Measurements from ENCODE around the gene PHLDB2. TPM values are rescaled to one million over a fixed set of nuclear protein-coding genes. Genes with fewer than 3 reads are reported as not detected.

Gene PHLDB2
- total RNA-seq, 4 donors from 2014 or later, result 56.9 to 108 (median 68.7) TPM

GRCh38 chr3:112010636-112011035, 151.6 kb downstream of the PHLDB2 start:
- Histone ChIP-seq H3K4me3 (no peak overlapping the region), H3K27ac (no peak overlapping the region), H3K27me3 (no peaks in the 10 kb centered on the region), H3K4me1 (no peaks in the 10 kb centered on the region), H3K36me3 (no peaks in the 10 kb centered on the region), H3K9me3 (no peaks in the 10 kb centered on the region)
- DNase-seq, result no peak
- intact Hi-C loops (cut with DNase I; ENCODE audit: low total_unique reads), result no loop called here
- no peak for TF ChIP-seq CTCF (IDR thresholded peaks at IDR 0.05)
- no peak for TF ChIP-seq POLR2A (IDR thresholded peaks at IDR 0.05)

GRCh38 chr3:112011376-112011940, 152.4 kb downstream of the PHLDB2 start:
- no peaks in the 10 kb centered on the region for H3K27me3 ChIP-seq
- intact Hi-C loops (cut with DNase I; ENCODE audit: low total_unique reads), result no loop called here
- H3K4me3 ChIP-seq, result no peak overlapping the region
- H3K9me3 ChIP-seq, result no peaks in the 10 kb centered on the region
- H3K27ac ChIP-seq, result no peak overlapping the region
- H3K4me1 ChIP-seq, result no peaks in the 10 kb centered on the region
- DNase-seq, result no peak
- no peaks in the 10 kb centered on the region for H3K36me3 ChIP-seq
- TF ChIP-seq POLR2A (IDR thresholded peaks at IDR 0.05), result no peak
- TF ChIP-seq CTCF (IDR thresholded peaks at IDR 0.05), result no peak

- intact Hi-C loops (cut with DNase I; ENCODE audit: low total_unique reads), result no loop called here
- H3K27ac ChIP-seq, result no peak overlapping the region
- H3K9me3 ChIP-seq, result no peaks in the 10 kb centered on the region
- DNase-seq, result no peak
- H3K27me3 ChIP-seq, result no peaks in the 10 kb centered on the region
- no peak overlapping the region for H3K4me3 ChIP-seq
- TF ChIP-seq CTCF (IDR thresholded peaks at IDR 0.05) (no peak), POLR2A (IDR thresholded peaks at IDR 0.05) (no peak)
- H3K4me1 ChIP-seq, result no peaks in the 10 kb centered on the region
- no peaks in the 10 kb centered on the region for H3K36me3 ChIP-seq
These were observed 153.3 kb downstream of the PHLDB2 start for GRCh38 chr3:112012205-112012992.

GRCh38 chr3:112013058-112013783, 154.2 kb downstream of the PHLDB2 start:
- TF ChIP-seq POLR2A (IDR thresholded peaks at IDR 0.05) (no peak), CTCF (IDR thresholded peaks at IDR 0.05) (peak; percentile 56 to 74 (median 60))
- intact Hi-C loops (cut with DNase I; ENCODE audit: low total_unique reads), result no loop called here
- Histone ChIP-seq H3K27ac (no peak overlapping the region), H3K27me3 (no peaks in the 10 kb centered on the region), H3K36me3 (no peaks in the 10 kb centered on the region), H3K4me1 (no peaks in the 10 kb centered on the region), H3K4me3 (no peak overlapping the region), H3K9me3 (no peaks in the 10 kb centered on the region)
- peak; percentile 51 to 57 for DNase-seq

GRCh38 chr3:112013784-112014143, 154.7 kb downstream of the PHLDB2 start:
- Histone ChIP-seq H3K27me3 (no peaks in the 10 kb centered on the region), H3K4me3 (no peak overlapping the region), H3K27ac (no peak overlapping the region), H3K36me3 (no peaks in the 10 kb centered on the region), H3K4me1 (no peaks in the 10 kb centered on the region), H3K9me3 (no peaks in the 10 kb centered on the region)
- no peak for TF ChIP-seq POLR2A (IDR thresholded peaks at IDR 0.05)
- intact Hi-C loops (cut with DNase I; ENCODE audit: low total_unique reads), result no loop called here
- DNase-seq, result no peak

Measured in uterus (tissue), 4 donors.